Measurements from ENCODE around the gene PCAT7.

Gene PCAT7

DNA sequence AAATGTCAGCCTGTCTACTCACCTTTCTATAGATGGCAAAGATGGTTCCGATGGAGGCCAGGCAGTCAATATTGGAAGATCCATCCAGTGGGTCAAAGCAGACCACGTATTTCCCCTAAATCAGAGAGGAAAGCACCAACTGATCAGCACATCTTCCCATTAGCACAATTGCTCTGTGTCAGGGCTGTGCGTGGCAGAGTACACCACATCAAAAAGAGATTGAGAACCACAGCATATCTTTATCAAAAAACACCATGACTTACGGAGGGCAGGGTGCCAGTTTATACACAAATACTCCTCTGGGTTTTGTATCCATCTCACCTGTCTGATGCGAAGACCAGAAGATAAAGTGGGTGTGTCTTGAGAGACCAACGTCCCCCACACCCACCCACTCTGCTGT is 29.7 kb downstream of the PCAT7 start:
- H3K14ac ChIP-seq (ENCODE audit: low read length in 2 of 2), result no peak overlapping the region
- H3K4me3 ChIP-seq (ENCODE audit: insufficient read depth in 1 of 2, low read depth in 1 of 2, low read length in 2 of 2), result no peak overlapping the region
- H2AFZ ChIP-seq (ENCODE audit: low read depth, low read length), result no peak overlapping the region
- no peak for DNase-seq
- WGBS, result 85% methylated on average over 6 of the region's 6 CpGs
- H2BK5ac ChIP-seq (ENCODE audit: low read depth, low read length, poor library complexity, severe bottlenecking), result no peak overlapping the region
- H2BK120ac ChIP-seq (ENCODE audit: low read depth, low read length), result no peak overlapping the region
- no peak overlapping the region for H4K8ac ChIP-seq (ENCODE audit: low read length)
- no peak overlapping the region for H2BK12ac ChIP-seq (ENCODE audit: low read length in 2 of 2)
- H2BK15ac ChIP-seq (ENCODE audit: low read depth, poor library complexity, severe bottlenecking), result no peak overlapping the region
- H3K36me3 ChIP-seq (ENCODE audit: control insufficient read depth in 1 of 2, insufficient read depth in 2 of 2, low read depth in 1 of 2, low read length in 2 of 2), result no peaks in the 10 kb centered on the region
- H3K4ac ChIP-seq (ENCODE audit: low read depth in 1 of 2, low read length in 2 of 2), result no peak overlapping the region
- H3K27me3 ChIP-seq (ENCODE audit: control insufficient read depth in 1 of 2, insufficient read depth in 1 of 2, low read length in 2 of 2), result peaks cover 0 to 3% of the 10 kb centered on the region in 2 experiments
- H3K23ac ChIP-seq (ENCODE audit: low read length in 2 of 2), result no peak overlapping the region
- H3K18ac ChIP-seq (ENCODE audit: low read depth in 1 of 2, low read length in 2 of 2), result no peak overlapping the region
- peaks cover 6% of the 10 kb centered on the region for H3K4me1 ChIP-seq (ENCODE audit: control insufficient read depth, insufficient read depth, low read depth, low read length)
- no peak overlapping the region for H3K27ac ChIP-seq (ENCODE audit: low read length, poor library complexity, severe bottlenecking)
- H3K79me1 ChIP-seq (replicated peaks; ENCODE audit: low read length, poor library complexity, severe bottlenecking), result no peaks in the 10 kb centered on the region
- no peak overlapping the region for H2AK5ac ChIP-seq (ENCODE audit: low read length, severe bottlenecking)
- H3K4me2 ChIP-seq (ENCODE audit: low read length, poor library complexity, severe bottlenecking), result no peak overlapping the region
- no peak overlapping the region for H4K91ac ChIP-seq (ENCODE audit: low read length)
- no peaks in the 10 kb centered on the region for H3K9me3 ChIP-seq (ENCODE audit: control insufficient read depth, low read length)
- no peak overlapping the region for H3K9ac ChIP-seq (ENCODE audit: low read length)

DNA sequence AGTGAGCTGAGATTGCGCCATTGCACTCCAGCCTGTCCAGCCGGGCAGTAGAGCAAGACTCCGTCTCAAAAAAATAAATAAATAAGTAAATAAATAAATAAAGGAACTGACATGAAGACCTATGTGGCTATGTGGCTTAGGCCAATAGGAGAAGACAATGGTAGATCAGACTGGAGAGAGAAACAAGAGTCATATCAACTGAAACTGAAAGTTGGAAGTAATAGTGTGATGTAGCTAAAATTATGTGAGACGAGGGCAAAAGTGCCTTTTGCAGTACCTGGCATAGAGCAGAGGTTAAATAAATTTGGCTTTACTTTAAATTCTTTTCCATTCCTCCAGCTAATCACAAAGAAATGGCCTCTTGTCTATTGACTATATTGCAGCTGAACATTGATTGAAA is 31.4 kb downstream of the PCAT7 start:
- Histone ChIP-seq H3K9ac (ENCODE audit: low read length) (peak overlapping the region; percentile 54), H3K79me1 (replicated peaks; ENCODE audit: low read length, poor library complexity, severe bottlenecking) (no peaks in the 10 kb centered on the region), H3K23ac (ENCODE audit: low read length in 2 of 2) (no peak overlapping the region), H3K27me3 (ENCODE audit: control insufficient read depth in 1 of 2, insufficient read depth in 1 of 2, low read length in 2 of 2) (peaks cover 0 to 3% of the 10 kb centered on the region in 2 experiments), H2BK12ac (ENCODE audit: low read length in 2 of 2) (no peak overlapping the region), H2AFZ (ENCODE audit: low read depth, low read length) (no peak overlapping the region), H3K27ac (ENCODE audit: low read length, poor library complexity, severe bottlenecking) (peak overlapping the region; percentile 17), H3K4me1 (ENCODE audit: control insufficient read depth, insufficient read depth, low read depth, low read length) (peaks cover 6% of the 10 kb centered on the region), H3K9me3 (ENCODE audit: control insufficient read depth, low read length) (no peaks in the 10 kb centered on the region), H4K91ac (ENCODE audit: low read length) (no peak overlapping the region), H2AK5ac (ENCODE audit: low read length, severe bottlenecking) (no peak overlapping the region), H2BK5ac (ENCODE audit: low read depth, low read length, poor library complexity, severe bottlenecking) (no peak overlapping the region), H2BK15ac (ENCODE audit: low read depth, poor library complexity, severe bottlenecking) (no peak overlapping the region), H3K14ac (ENCODE audit: low read length in 2 of 2) (no peak overlapping the region), H4K8ac (ENCODE audit: low read length) (no peak overlapping the region), H2BK120ac (ENCODE audit: low read depth, low read length) (no peak overlapping the region), H3K4me2 (ENCODE audit: low read length, poor library complexity, severe bottlenecking) (no peak overlapping the region), H3K4me3 (ENCODE audit: insufficient read depth in 1 of 2, low read depth in 1 of 2, low read length in 2 of 2) (peak overlapping the region in 1 of 2 experiments; percentile 61), H3K36me3 (ENCODE audit: control insufficient read depth in 1 of 2, insufficient read depth in 2 of 2, low read depth in 1 of 2, low read length in 2 of 2) (no peaks in the 10 kb centered on the region), H3K18ac (ENCODE audit: low read depth in 1 of 2, low read length in 2 of 2) (no peak overlapping the region), H3K4ac (ENCODE audit: low read depth in 1 of 2, low read length in 2 of 2) (no peak overlapping the region)
- 100% methylated on average over 1 of the region's 4 CpGs for WGBS
- no peak for DNase-seq

DNA sequence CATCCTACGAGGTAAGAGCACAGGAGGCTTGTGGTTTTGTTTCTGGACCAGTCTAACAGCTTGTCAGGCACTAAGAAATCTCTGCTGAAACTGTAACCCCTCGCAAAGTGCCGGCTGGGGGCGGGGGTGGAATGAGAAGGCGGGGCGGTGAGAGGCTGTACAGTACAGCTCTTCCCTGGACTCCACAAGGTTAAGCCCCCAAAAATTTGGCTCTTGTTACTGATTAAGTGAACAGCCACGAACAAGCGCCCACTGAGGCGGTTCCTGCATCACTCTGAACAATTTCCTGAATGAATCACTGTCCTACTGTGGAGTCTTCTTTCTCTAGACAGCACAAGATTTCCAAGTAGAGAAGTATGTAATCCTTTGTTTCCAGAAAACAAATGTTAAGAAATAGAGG is 31.9 kb downstream of the PCAT7 start:
- Histone ChIP-seq H2BK15ac (ENCODE audit: low read depth, poor library complexity, severe bottlenecking) (no peak overlapping the region), H3K4me1 (ENCODE audit: control insufficient read depth, insufficient read depth, low read depth, low read length) (peaks cover 6% of the 10 kb centered on the region), H3K23ac (ENCODE audit: low read length in 2 of 2) (no peak overlapping the region), H3K27me3 (ENCODE audit: control insufficient read depth in 1 of 2, insufficient read depth in 1 of 2, low read length in 2 of 2) (peaks cover 0 to 6% of the 10 kb centered on the region in 2 experiments), H3K27ac (ENCODE audit: low read length, poor library complexity, severe bottlenecking) (peak overlapping the region; percentile 17), H2BK120ac (ENCODE audit: low read depth, low read length) (no peak overlapping the region), H2AK5ac (ENCODE audit: low read length, severe bottlenecking) (no peak overlapping the region), H3K79me1 (replicated peaks; ENCODE audit: low read length, poor library complexity, severe bottlenecking) (no peaks in the 10 kb centered on the region), H2BK12ac (ENCODE audit: low read length in 2 of 2) (no peak overlapping the region), H3K36me3 (ENCODE audit: control insufficient read depth in 1 of 2, insufficient read depth in 2 of 2, low read depth in 1 of 2, low read length in 2 of 2) (no peaks in the 10 kb centered on the region), H3K4me3 (ENCODE audit: insufficient read depth in 1 of 2, low read depth in 1 of 2, low read length in 2 of 2) (peak overlapping the region in 1 of 2 experiments; percentile 61), H4K91ac (ENCODE audit: low read length) (no peak overlapping the region), H3K9me3 (ENCODE audit: control insufficient read depth, low read length) (no peaks in the 10 kb centered on the region), H3K4ac (ENCODE audit: low read depth in 1 of 2, low read length in 2 of 2) (no peak overlapping the region), H3K4me2 (ENCODE audit: low read length, poor library complexity, severe bottlenecking) (peak overlapping the region; percentile 29), H3K14ac (ENCODE audit: low read length in 2 of 2) (no peak overlapping the region), H3K9ac (ENCODE audit: low read length) (peak overlapping the region; percentile 54), H2BK5ac (ENCODE audit: low read depth, low read length, poor library complexity, severe bottlenecking) (no peak overlapping the region), H4K8ac (ENCODE audit: low read length) (no peak overlapping the region), H3K18ac (ENCODE audit: low read depth in 1 of 2, low read length in 2 of 2) (no peak overlapping the region), H2AFZ (ENCODE audit: low read depth, low read length) (no peak overlapping the region)
- 73% methylated on average over 9 of the region's 9 CpGs for WGBS
- DNase-seq, result no peak

DNA sequence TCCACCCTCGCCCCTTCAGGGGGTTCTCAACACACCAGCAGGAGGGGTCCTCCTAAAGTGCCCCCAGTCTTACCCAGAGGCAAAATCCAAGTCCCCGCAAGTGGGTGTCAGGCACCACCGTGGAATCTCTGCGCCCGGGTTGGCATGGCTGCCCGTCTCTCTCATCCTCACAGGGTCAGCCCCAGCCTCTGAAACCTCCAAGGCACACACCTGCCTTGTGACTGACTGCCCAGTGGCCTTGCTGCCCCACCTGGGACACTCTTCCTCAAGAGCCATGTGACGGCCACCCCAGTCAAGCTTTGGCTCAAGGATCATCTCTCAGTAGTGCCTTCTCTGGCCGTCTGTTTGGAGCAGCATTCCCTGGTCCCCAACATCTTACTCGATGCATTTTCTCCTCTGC is 33.8 kb downstream of the PCAT7 start:
- Histone ChIP-seq H3K4me3 (ENCODE audit: insufficient read depth in 1 of 2, low read depth in 1 of 2, low read length in 2 of 2) (no peak overlapping the region), H3K27me3 (ENCODE audit: control insufficient read depth in 1 of 2, insufficient read depth in 1 of 2, low read length in 2 of 2) (peaks cover 5 to 15% of the 10 kb centered on the region in 2 experiments), H3K36me3 (ENCODE audit: control insufficient read depth in 1 of 2, insufficient read depth in 2 of 2, low read depth in 1 of 2, low read length in 2 of 2) (no peaks in the 10 kb centered on the region), H3K27ac (ENCODE audit: low read length, poor library complexity, severe bottlenecking) (no peak overlapping the region), H4K91ac (ENCODE audit: low read length) (no peak overlapping the region), H3K14ac (ENCODE audit: low read length in 2 of 2) (no peak overlapping the region), H2BK120ac (ENCODE audit: low read depth, low read length) (no peak overlapping the region), H3K79me1 (replicated peaks; ENCODE audit: low read length, poor library complexity, severe bottlenecking) (no peaks in the 10 kb centered on the region), H3K4me2 (ENCODE audit: low read length, poor library complexity, severe bottlenecking) (no peak overlapping the region), H2BK12ac (ENCODE audit: low read length in 2 of 2) (no peak overlapping the region), H2AFZ (ENCODE audit: low read depth, low read length) (no peak overlapping the region), H2AK5ac (ENCODE audit: low read length, severe bottlenecking) (no peak overlapping the region), H3K9me3 (ENCODE audit: control insufficient read depth, low read length) (no peaks in the 10 kb centered on the region), H3K18ac (ENCODE audit: low read depth in 1 of 2, low read length in 2 of 2) (no peak overlapping the region), H2BK5ac (ENCODE audit: low read depth, low read length, poor library complexity, severe bottlenecking) (no peak overlapping the region), H2BK15ac (ENCODE audit: low read depth, poor library complexity, severe bottlenecking) (no peak overlapping the region), H3K4me1 (ENCODE audit: control insufficient read depth, insufficient read depth, low read depth, low read length) (peaks cover 6% of the 10 kb centered on the region), H3K4ac (ENCODE audit: low read depth in 1 of 2, low read length in 2 of 2) (no peak overlapping the region), H3K23ac (ENCODE audit: low read length in 2 of 2) (no peak overlapping the region), H4K8ac (ENCODE audit: low read length) (no peak overlapping the region), H3K9ac (ENCODE audit: low read length) (no peak overlapping the region)
- WGBS, result 88% methylated on average over 9 of the region's 9 CpGs
- no peak for DNase-seq

Data from mesenchymal stem cell (in vitro differentiated cells and primary cell).